IMR-90 (cell line): ENCODE results near the gene EIF4B.

Experiments used
- CTCF ChIP-seq: conservative IDR thresholded peaks from 2 replicates; pipeline ENCODE4 v1.5.1; 2012; ENCODE audit warnings: mild to moderate bottlenecking, low read depth, low read length, improper control_type of control experiment
- MXI1 ChIP-seq: IDR thresholded peaks from 2 replicates; pipeline ENCODE4 v1.6.1; 2012; ENCODE audit warnings: low read depth, mild to moderate bottlenecking, low read length, moderate library complexity, borderline replicate concordance
- POLR2A ChIP-seq: IDR thresholded peaks from 2 replicates; pipeline ENCODE4 v1.6.1; 2012; ENCODE audit warnings: mild to moderate bottlenecking, low read depth, low read length
- RAD21 ChIP-seq: IDR thresholded peaks from 2 replicates; pipeline ENCODE4 v1.6.1; 2012; ENCODE audit warnings: low read length, improper control_type of control experiment
- SMC3 ChIP-seq: fragments of 150-350 bp; IDR thresholded peaks from 2 replicates; pipeline ENCODE4 v1.6.1; 2016; ENCODE audit warnings: low read depth, mild to moderate bottlenecking, antibody characterized with exemption, low read length, moderate library complexity
- TF ChIP-seq, protein P1 (sequence below): fragments of 150-350 bp; IDR thresholded peaks from 2 replicates; pipeline ENCODE4 v1.6.1; 2017; ENCODE audit warnings: mild to moderate bottlenecking, antibody characterized with exemption, low read length, low read depth

DNA sequence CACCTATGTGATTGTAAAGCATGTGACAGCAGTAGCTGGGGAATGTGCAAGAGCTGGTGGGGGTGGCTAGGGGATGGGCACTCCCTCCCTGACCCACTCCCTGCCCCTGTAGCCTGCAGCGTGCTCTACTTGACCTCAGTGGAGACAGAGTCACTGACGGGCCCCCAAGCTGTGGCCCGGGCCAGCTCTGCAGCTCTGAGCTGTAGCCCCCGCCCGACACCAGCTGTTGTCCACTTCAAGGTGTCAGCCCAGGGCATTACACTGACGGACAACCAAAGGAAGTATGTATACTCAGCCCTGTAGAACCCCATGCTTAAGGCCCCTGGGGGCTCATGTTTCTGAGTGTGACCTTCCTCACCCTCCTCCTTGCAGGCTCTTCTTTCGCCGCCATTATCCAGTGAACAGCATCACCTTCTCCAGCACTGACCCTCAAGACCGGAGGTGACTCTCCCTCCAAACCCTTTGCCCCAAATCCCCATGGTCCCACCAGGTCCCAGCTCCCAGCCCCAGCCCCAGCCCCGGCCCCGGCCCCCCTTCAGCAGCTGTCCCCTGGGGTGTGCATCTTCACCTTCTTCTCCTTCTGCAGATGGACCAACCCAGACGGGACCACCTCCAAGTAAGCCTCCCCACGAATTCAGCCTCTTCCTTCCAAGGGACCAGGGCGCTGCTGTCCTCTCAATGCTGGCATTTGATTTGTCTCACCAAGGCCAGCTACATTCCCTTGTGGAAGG is 56.9 kb downstream of the EIF4B start:
- TF ChIP-seq MXI1 = no peak
- TF ChIP-seq CTCF = no peak
- TF ChIP-seq RAD21 = no peak
- TF ChIP-seq POLR2A = no peak
- TF ChIP-seq, protein P1, sequence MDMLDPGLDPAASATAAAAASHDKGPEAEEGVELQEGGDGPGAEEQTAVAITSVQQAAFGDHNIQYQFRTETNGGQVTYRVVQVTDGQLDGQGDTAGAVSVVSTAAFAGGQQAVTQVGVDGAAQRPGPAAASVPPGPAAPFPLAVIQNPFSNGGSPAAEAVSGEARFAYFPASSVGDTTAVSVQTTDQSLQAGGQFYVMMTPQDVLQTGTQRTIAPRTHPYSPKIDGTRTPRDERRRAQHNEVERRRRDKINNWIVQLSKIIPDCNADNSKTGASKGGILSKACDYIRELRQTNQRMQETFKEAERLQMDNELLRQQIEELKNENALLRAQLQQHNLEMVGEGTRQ = no peak
- no peak for TF ChIP-seq SMC3
